K562 (cell line): Measurements from ENCODE around the gene KISS1. TPM values are rescaled to one million over a fixed set of nuclear protein-coding genes. Genes with fewer than 3 reads are reported as not detected.

ENCODE experiments used
- ATAC-seq: fragments of 200-7000 bp; cut with Tn5 transposase; 3 replicates; pipeline ENCODE4 v1.9.1; 2020; ENCODE audit warnings: moderate library complexity
- BruUV-seq: library from RNA; stranded (reverse); fragments of 400-500 nt; replicated peaks from 2 replicates; lab custom pipeline; 2021; lab: Mats Ljungman, UMichigan
- CTCF ChIA-PET: fragments of 300-600 bp; formaldehyde crosslinking; extraction: SDS; loops from one replicate; lab custom pipeline; 2021; ENCODE audit warnings: low intra/inter-chr PET ratio; lab: Yijun Ruan, JAX
- POLR2A ChIA-PET: fragments of 300-600, 350-650 bp; sonication (Branson Sonifier 250); formaldehyde crosslinking; extraction: SDS; loops from one replicate; lab custom pipeline; 2021; ENCODE audit warnings: antibody characterized with exemption, inconsistent platforms; lab: Yijun Ruan, JAX
- DNase-seq, 4 experiments: peaks; one replicate each; pipeline versions ENCODE4 v3.0.0 to v3.0.0-alpha.2; 2011 to 2018; ENCODE audit warnings: low spot score in 3 of 4, mixed read lengths in 3 of 4; ENCODE audit errors: extremely low read depth in 1 of 4
- FAIRE-seq: peaks from 2 replicates; lab custom pipeline; 2011; peaks lifted over from hg19 to GRCh38; lab: Jason Lieb, UNC
- H2AFZ ChIP-seq: 2 replicates; pipeline ENCODE4 v1.6.0; 2011; ENCODE audit warnings: low read depth, low read length, control low read depth, inconsistent platforms
- H3K27ac ChIP-seq: fragments of 200-600 bp; 3 replicates; pipeline ENCODE4 v1.8.0; 2011; ENCODE audit warnings: low read depth, mild to moderate bottlenecking, control low read depth, inconsistent platforms, low read length, moderate library complexity, mixed read lengths; ENCODE audit errors: extremely low read depth
- H3K27me3 ChIP-seq, 2 experiments: fragments of 300-600 bp in 1 of 2; 2 replicates in 1 of 2; 3 replicates in 1 of 2; pipeline versions ENCODE4 v1.6.0 to v1.8.0; 2011; ENCODE audit warnings: inconsistent platforms in 2 of 2, low read length in 2 of 2, mild to moderate bottlenecking in 1 of 2, mixed read lengths in 1 of 2, moderate library complexity in 1 of 2; ENCODE audit not compliant: control insufficient read depth in 2 of 2, insufficient read depth in 2 of 2
- H3K36me3 ChIP-seq: fragments of 300-600 bp; 3 replicates; pipeline ENCODE4 v1.8.0; 2011; ENCODE audit warnings: mild to moderate bottlenecking, low read length, inconsistent platforms; ENCODE audit not compliant: control insufficient read depth, insufficient read depth
- H3K4me1 ChIP-seq, 2 experiments: fragments of 200-600 bp in 1 of 2; replicated peaks in 1 of 2; 2 replicates in 1 of 2; 3 replicates in 1 of 2; pipeline versions ENCODE4 v1.5.1 to v1.8.0; 2011; ENCODE audit warnings: inconsistent platforms in 2 of 2, low read length in 2 of 2, mild to moderate bottlenecking in 1 of 2, mixed read lengths in 1 of 2, moderate library complexity in 1 of 2; ENCODE audit not compliant: control insufficient read depth in 2 of 2, insufficient read depth in 2 of 2
- H3K4me2 ChIP-seq: 2 replicates; pipeline ENCODE4 v1.6.1; 2011; ENCODE audit warnings: low read length, control low read depth, inconsistent platforms, mixed read lengths; ENCODE audit not compliant: insufficient read depth
- H3K4me3 ChIP-seq: fragments of 200-600 bp; sonication (generic), shearing (Covaris generic); 2 replicates; pipeline ENCODE4 v1.5.1; 2016; ENCODE audit warnings: control low read depth, inconsistent platforms
- H3K79me2 ChIP-seq: fragments of 200-600 bp; 3 replicates; pipeline ENCODE4 v1.8.0; 2011; ENCODE audit warnings: low read length, inconsistent platforms; ENCODE audit not compliant: control insufficient read depth, insufficient read depth
- H3K9ac ChIP-seq, 2 experiments: 2 replicates each; pipeline versions ENCODE4 v1.6.0 to v1.6.1; 2011; ENCODE audit warnings: low read depth in 2 of 2, low read length in 2 of 2, control low read depth in 1 of 2, inconsistent platforms in 1 of 2, mild to moderate bottlenecking in 1 of 2, mixed read lengths in 1 of 2; ENCODE audit not compliant: insufficient read depth in 1 of 2
- H3K9me1 ChIP-seq: one replicate; pipeline ENCODE4 v1.6.0; 2011; ENCODE audit warnings: inconsistent platforms, mild to moderate bottlenecking, low read length, moderate library complexity; ENCODE audit not compliant: control insufficient read depth, insufficient read depth
- H3K9me3 ChIP-seq: replicated peaks from 2 replicates; pipeline ENCODE4 v1.5.1; 2011; ENCODE audit warnings: low read depth, low read length, inconsistent platforms; ENCODE audit not compliant: control insufficient read depth, insufficient read depth
- H4K20me1 ChIP-seq: replicated peaks from 2 replicates; pipeline ENCODE4 v1.6.1; 2011; ENCODE audit warnings: low read length, inconsistent platforms, mixed read lengths; ENCODE audit not compliant: control insufficient read depth, insufficient read depth
- CBFA2T3 ChIP-seq: fragments of 450-650 bp; IDR thresholded peaks from 2 replicates; pipeline ENCODE4 v1.6.1; 2017
- FOXK2 ChIP-seq, 2 experiments: fragments of 450-650 bp; IDR thresholded peaks in 1 of 2; conservative IDR thresholded peaks in 1 of 2; 2 replicates each; pipeline ENCODE4 v1.6.1; 2016; ENCODE audit warnings: low read depth in 2 of 2, mild to moderate bottlenecking in 1 of 2
- WGBS: fragments of 100-300 bp; shearing (Covaris generic); methylation state at CpG from one replicate; pipeline ENCODE4 v1.1.6; 2016; ENCODE audit warnings: low coverage, mixed read lengths; ENCODE audit not compliant: insufficient coverage; ENCODE audit errors: missing lambda C conversion rate; 5-methylcytosine and 5-hydroxymethylcytosine counted together
- in situ Hi-C: fragments of 300-500 bp; cut with MboI; formaldehyde crosslinking; loops from 4 replicates; pipeline ENCODE4 v1.15.0; 2018; ENCODE audit warnings: inconsistent platforms, mixed read lengths
- intact Hi-C: fragments of 100-400 bp; cut with micrococcal nuclease; formaldehyde crosslinking; loops from 2 replicates; pipeline ENCODE4 v1.14.2; 2022
- polyA plus RNA-seq, 8 experiments: library from polyadenylated mRNA; depleted of rRNA in 4 of 8; stranded (reverse) in 5 of 8; unstranded in 3 of 8; fragments of >200 nt; fragmentation: Nextera tagmentation in 2 of 8; fragmentation: Illumina TruSeq in 1 of 8; extraction: Ambion mirVana in 2 of 8; extraction: Trizol in 1 of 8; gene quantifications; 2 replicates each; pipeline versions ENCODE4 v1.2.1 to v1.2.3, GENCODE V29; 2011 to 2014; ENCODE audit warnings: inconsistent platforms in 1 of 8, missing spikeins in 1 of 8
- total RNA-seq, 7 experiments: library from RNA; depleted of rRNA in 6 of 7; stranded (reverse); fragments of >200 nt in 6 of 7; fragmentation: Illumina TruSeq in 2 of 7; extraction: Trizol in 2 of 7; gene quantifications; 2 replicates each; pipeline versions ENCODE4 v1.2.1 to v1.2.3, GENCODE V29; 2011 to 2021; ENCODE audit warnings: low replicate concordance in 1 of 7
- TF ChIP-seq, protein P1 (sequence below): fragments of 250-450 bp; sonication (Bioruptor Pico); IDR thresholded peaks from 2 replicates; pipeline ENCODE4 v1.9.0; 2021; ENCODE audit warnings: mild to moderate bottlenecking, inconsistent platforms
- TF ChIP-seq, protein P2 (sequence below): fragments of 250-450 bp; sonication (Bioruptor Pico); IDR thresholded peaks from 2 replicates; pipeline ENCODE4 v1.4.0; 2020; ENCODE audit warnings: mild to moderate bottlenecking, moderate library complexity
- TF ChIP-seq, protein P3 (sequence below): fragments of 250-450 bp; sonication (Bioruptor Pico); IDR thresholded peaks from 2 replicates; pipeline ENCODE4 v1.8.0; 2021; ENCODE audit warnings: moderate library complexity, mild to moderate bottlenecking, inconsistent platforms
- TF ChIP-seq, protein P4 (sequence below): fragments of 250-450 bp; sonication (Bioruptor Pico); IDR thresholded peaks from 2 replicates; pipeline ENCODE4 v1.4.0; 2020
- TF ChIP-seq, protein P5 (sequence below): fragments of 250-450 bp; sonication (Bioruptor Pico); IDR thresholded peaks from 2 replicates; pipeline ENCODE4 v1.8.0; 2022; ENCODE audit warnings: moderate library complexity, mild to moderate bottlenecking, inconsistent platforms

The KISS1 gene
- total and polyA plus RNA-seq, 9 of the 15 experiments (the other 6 are each of a cell fraction or from before 2014, with no cell fraction given): 0.31 TPM; not detected in 8

DNA sequence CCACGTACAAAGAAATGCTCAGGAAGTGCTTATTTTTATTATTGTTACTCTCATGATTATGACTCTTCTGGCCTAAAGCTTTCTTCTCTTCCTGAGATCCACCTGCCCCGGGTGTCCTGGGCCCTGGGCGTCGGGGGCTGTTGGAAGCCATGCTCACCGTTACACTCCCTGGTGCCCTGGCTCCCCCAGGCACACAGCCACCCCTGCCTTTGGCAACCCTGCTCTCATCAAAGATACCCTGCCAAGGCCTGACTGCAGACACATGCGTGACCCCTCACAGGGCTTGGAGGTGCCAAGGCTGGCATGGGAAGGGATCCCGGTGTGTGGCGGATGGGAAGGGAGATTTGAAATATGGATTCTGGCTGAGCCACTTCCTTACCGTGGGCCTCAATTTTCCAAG lies 3.3 kb upstream of the KISS1 start:
- Histone ChIP-seq H3K9me3 (no peaks in the 10 kb centered on the region; the same call in 1 of the 2 replicates), H3K27ac (no peak overlapping the region), H3K4me2 (no peak overlapping the region), H3K27me3 (peaks cover 18 to 77% of the 10 kb centered on the region in 2 experiments; a peak in 4 of 5 replicates), H2AFZ (no peak overlapping the region), H3K4me1 (no peaks in the 10 kb centered on the region), H3K9me1 (no peaks in the 10 kb centered on the region), H3K36me3 (no peaks in the 10 kb centered on the region), H3K79me2 (no peaks in the 10 kb centered on the region), H3K4me3 (no peak overlapping the region), H3K9ac (no peak overlapping the region), H4K20me1 (no peaks in the 10 kb centered on the region)
- in situ Hi-C loops (no loop called here), intact Hi-C loops (no loop called here)
- CTCF ChIA-PET: no interaction called here
- WGBS: 3% methylated on average over 9 of the region's 9 CpGs
- ATAC-seq (no peak), FAIRE-seq (no peak), DNase-seq (no peak)
- POLR2A ChIA-PET: no interaction called here
- BruUV-seq: no TSS peak
- TF ChIP-seq, protein P1, sequence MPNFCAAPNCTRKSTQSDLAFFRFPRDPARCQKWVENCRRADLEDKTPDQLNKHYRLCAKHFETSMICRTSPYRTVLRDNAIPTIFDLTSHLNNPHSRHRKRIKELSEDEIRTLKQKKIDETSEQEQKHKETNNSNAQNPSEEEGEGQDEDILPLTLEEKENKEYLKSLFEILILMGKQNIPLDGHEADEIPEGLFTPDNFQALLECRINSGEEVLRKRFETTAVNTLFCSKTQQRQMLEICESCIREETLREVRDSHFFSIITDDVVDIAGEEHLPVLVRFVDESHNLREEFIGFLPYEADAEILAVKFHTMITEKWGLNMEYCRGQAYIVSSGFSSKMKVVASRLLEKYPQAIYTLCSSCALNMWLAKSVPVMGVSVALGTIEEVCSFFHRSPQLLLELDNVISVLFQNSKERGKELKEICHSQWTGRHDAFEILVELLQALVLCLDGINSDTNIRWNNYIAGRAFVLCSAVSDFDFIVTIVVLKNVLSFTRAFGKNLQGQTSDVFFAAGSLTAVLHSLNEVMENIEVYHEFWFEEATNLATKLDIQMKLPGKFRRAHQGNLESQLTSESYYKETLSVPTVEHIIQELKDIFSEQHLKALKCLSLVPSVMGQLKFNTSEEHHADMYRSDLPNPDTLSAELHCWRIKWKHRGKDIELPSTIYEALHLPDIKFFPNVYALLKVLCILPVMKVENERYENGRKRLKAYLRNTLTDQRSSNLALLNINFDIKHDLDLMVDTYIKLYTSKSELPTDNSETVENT: no peak
- TF ChIP-seq, protein P2, sequence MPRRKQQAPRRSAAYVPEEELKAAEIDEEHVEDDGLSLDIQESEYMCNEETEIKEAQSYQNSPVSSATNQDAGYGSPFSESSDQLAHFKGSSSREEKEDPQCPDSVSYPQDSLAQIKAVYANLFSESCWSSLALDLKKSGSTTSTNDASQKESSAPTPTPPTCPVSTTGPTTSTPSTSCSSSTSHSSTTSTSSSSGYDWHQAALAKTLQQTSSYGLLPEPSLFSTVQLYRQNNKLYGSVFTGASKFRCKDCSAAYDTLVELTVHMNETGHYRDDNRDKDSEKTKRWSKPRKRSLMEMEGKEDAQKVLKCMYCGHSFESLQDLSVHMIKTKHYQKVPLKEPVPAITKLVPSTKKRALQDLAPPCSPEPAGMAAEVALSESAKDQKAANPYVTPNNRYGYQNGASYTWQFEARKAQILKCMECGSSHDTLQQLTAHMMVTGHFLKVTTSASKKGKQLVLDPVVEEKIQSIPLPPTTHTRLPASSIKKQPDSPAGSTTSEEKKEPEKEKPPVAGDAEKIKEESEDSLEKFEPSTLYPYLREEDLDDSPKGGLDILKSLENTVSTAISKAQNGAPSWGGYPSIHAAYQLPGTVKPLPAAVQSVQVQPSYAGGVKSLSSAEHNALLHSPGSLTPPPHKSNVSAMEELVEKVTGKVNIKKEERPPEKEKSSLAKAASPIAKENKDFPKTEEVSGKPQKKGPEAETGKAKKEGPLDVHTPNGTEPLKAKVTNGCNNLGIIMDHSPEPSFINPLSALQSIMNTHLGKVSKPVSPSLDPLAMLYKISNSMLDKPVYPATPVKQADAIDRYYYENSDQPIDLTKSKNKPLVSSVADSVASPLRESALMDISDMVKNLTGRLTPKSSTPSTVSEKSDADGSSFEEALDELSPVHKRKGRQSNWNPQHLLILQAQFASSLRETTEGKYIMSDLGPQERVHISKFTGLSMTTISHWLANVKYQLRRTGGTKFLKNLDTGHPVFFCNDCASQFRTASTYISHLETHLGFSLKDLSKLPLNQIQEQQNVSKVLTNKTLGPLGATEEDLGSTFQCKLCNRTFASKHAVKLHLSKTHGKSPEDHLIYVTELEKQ (CRISPR knock-in tag): no peak
- no peak for TF ChIP-seq FOXK2 (conservative IDR thresholded peaks at IDR 0.05 in 1 of 2, IDR thresholded peaks at IDR 0.05 in 1 of 2; ENCODE audit: low read depth in 2 of 2)
- TF ChIP-seq, protein P3, sequence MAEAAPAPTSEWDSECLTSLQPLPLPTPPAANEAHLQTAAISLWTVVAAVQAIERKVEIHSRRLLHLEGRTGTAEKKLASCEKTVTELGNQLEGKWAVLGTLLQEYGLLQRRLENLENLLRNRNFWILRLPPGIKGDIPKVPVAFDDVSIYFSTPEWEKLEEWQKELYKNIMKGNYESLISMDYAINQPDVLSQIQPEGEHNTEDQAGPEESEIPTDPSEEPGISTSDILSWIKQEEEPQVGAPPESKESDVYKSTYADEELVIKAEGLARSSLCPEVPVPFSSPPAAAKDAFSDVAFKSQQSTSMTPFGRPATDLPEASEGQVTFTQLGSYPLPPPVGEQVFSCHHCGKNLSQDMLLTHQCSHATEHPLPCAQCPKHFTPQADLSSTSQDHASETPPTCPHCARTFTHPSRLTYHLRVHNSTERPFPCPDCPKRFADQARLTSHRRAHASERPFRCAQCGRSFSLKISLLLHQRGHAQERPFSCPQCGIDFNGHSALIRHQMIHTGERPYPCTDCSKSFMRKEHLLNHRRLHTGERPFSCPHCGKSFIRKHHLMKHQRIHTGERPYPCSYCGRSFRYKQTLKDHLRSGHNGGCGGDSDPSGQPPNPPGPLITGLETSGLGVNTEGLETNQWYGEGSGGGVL (CRISPR knock-in tag): no peak
- TF ChIP-seq, protein P4, sequence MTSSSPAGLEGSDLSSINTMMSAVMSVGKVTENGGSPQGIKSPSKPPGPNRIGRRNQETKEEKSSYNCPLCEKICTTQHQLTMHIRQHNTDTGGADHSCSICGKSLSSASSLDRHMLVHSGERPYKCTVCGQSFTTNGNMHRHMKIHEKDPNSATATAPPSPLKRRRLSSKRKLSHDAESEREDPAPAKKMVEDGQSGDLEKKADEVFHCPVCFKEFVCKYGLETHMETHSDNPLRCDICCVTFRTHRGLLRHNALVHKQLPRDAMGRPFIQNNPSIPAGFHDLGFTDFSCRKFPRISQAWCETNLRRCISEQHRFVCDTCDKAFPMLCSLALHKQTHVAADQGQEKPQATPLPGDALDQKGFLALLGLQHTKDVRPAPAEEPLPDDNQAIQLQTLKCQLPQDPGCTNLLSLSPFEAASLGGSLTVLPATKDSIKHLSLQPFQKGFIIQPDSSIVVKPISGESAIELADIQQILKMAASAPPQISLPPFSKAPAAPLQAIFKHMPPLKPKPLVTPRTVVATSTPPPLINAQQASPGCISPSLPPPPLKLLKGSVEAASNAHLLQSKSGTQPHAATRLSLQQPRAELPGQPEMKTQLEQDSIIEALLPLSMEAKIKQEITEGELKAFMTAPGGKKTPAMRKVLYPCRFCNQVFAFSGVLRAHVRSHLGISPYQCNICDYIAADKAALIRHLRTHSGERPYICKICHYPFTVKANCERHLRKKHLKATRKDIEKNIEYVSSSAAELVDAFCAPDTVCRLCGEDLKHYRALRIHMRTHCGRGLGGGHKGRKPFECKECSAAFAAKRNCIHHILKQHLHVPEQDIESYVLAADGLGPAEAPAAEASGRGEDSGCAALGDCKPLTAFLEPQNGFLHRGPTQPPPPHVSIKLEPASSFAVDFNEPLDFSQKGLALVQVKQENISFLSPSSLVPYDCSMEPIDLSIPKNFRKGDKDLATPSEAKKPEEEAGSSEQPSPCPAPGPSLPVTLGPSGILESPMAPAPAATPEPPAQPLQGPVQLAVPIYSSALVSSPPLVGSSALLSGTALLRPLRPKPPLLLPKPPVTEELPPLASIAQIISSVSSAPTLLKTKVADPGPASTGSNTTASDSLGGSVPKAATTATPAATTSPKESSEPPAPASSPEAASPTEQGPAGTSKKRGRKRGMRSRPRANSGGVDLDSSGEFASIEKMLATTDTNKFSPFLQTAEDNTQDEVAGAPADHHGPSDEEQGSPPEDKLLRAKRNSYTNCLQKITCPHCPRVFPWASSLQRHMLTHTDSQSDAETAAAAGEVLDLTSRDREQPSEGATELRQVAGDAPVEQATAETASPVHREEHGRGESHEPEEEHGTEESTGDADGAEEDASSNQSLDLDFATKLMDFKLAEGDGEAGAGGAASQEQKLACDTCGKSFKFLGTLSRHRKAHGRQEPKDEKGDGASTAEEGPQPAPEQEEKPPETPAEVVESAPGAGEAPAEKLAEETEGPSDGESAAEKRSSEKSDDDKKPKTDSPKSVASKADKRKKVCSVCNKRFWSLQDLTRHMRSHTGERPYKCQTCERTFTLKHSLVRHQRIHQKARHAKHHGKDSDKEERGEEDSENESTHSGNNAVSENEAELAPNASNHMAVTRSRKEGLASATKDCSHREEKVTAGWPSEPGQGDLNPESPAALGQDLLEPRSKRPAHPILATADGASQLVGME: no peak
- TF ChIP-seq CBFA2T3: no peak
- TF ChIP-seq, protein P5, sequence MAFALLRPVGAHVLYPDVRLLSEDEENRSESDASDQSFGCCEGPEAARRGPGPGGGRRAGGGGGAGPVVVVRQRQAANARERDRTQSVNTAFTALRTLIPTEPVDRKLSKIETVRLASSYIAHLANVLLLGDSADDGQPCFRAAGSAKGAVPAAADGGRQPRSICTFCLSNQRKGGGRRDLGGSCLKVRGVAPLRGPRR (CRISPR knock-in tag): no peak
